SU-DHL-6 (cell line): ENCODE data around the gene GAD2.

Experiments used
- H2AFZ ChIP-seq: fragments of 200-600 bp; sonication (generic); 2 replicates; pipeline ENCODE4 v1.6.1; 2014; ENCODE audit warnings: low read depth, mild to moderate bottlenecking, moderate library complexity, mixed read lengths, antibody characterized with exemption, low read length; ENCODE audit not compliant: severe bottlenecking
- H3F3A ChIP-seq: fragments of 200-600 bp; shearing (Covaris generic); 2 replicates; pipeline ENCODE4 v1.6.0; 2016; ENCODE audit warnings: antibody characterized with exemption, mild to moderate bottlenecking; ENCODE audit not compliant: insufficient read depth
- H3K27ac ChIP-seq: fragments of 200-600 bp; sonication (generic); 2 replicates; pipeline ENCODE4 v1.5.1; 2016; ENCODE audit warnings: low read depth, mild to moderate bottlenecking, low read length, moderate library complexity, mixed read lengths
- H3K27me3 ChIP-seq: fragments of 200-600 bp; sonication (generic), shearing (Covaris generic); 2 replicates; pipeline ENCODE4 v1.6.0; 2014; ENCODE audit warnings: mild to moderate bottlenecking, low read length
- H3K36me3 ChIP-seq: fragments of 200-600 bp; sonication (generic); 2 replicates; pipeline ENCODE4 v1.6.1; 2014; ENCODE audit warnings: mild to moderate bottlenecking, low read length, mixed read lengths
- H3K4me2 ChIP-seq: fragments of 300-600, 200-600 bp; shearing (Covaris generic), sonication (generic); 2 replicates; pipeline ENCODE4 v1.6.0; 2014; ENCODE audit warnings: low read length, low read depth, mild to moderate bottlenecking; ENCODE audit not compliant: poor library complexity, severe bottlenecking
- H3K4me3 ChIP-seq: fragments of 200-600 bp; sonication (generic); 2 replicates; pipeline ENCODE4 v1.5.1; 2014; ENCODE audit warnings: antibody characterized with exemption, low read length, mild to moderate bottlenecking, mixed read lengths; ENCODE audit not compliant: insufficient read depth, poor library complexity, severe bottlenecking
- H3K79me2 ChIP-seq: fragments of 200-600 bp; sonication (generic); 2 replicates; pipeline ENCODE4 v1.6.1; 2014; ENCODE audit warnings: mild to moderate bottlenecking, low read length, moderate library complexity; ENCODE audit not compliant: insufficient read depth
- H3K9ac ChIP-seq: fragments of 200-600 bp; sonication (generic); 2 replicates; pipeline ENCODE4 v1.7.0; 2014; ENCODE audit warnings: mild to moderate bottlenecking, low read length
- H3K9me2 ChIP-seq: fragments of 200-600 bp; sonication (generic); replicated peaks from 2 replicates; pipeline ENCODE4 v1.6.1; 2014; ENCODE audit warnings: low read length; ENCODE audit not compliant: insufficient read depth
- H3K9me3 ChIP-seq: fragments of 200-600 bp; sonication (generic); 2 replicates; pipeline ENCODE4 v1.6.1; 2014; ENCODE audit warnings: low read length, mixed read lengths; ENCODE audit not compliant: insufficient read depth
- H4K20me1 ChIP-seq: fragments of 200-600 bp; sonication (generic); 2 replicates; pipeline ENCODE4 v1.6.1; 2014; ENCODE audit warnings: low read depth, mild to moderate bottlenecking, antibody characterized with exemption, low read length, moderate library complexity, mixed read lengths
- EZH2phosphoT487 ChIP-seq: fragments of 200-600 bp; sonication (generic), shearing (Covaris generic); conservative IDR thresholded peaks from 2 replicates; pipeline ENCODE4 v1.6.1; 2018; ENCODE audit warnings: mild to moderate bottlenecking, antibody characterized with exemption, low read length, moderate library complexity, mixed read lengths
- TF ChIP-seq, protein P1 (sequence below): fragments of 200-600 bp; sonication (generic); IDR thresholded peaks from one replicate; pipeline ENCODE4 v1.5.1; 2017; ENCODE audit warnings: antibody characterized with exemption, mild to moderate bottlenecking, low read length, moderate library complexity; ENCODE audit not compliant: insufficient read depth, poor library complexity, severe bottlenecking

GAD2 gene

GRCh38 chr10:26232174-26232573 lies 15.6 kb downstream of the GAD2 start:
- no peaks in the 10 kb centered on the region for H3K27me3 ChIP-seq
- H3K79me2 ChIP-seq = no peaks in the 10 kb centered on the region
- H3K27ac ChIP-seq = no peak overlapping the region
- no peak overlapping the region for H3K4me3 ChIP-seq
- no peaks in the 10 kb centered on the region for H3F3A ChIP-seq
- no peaks in the 10 kb centered on the region for H3K36me3 ChIP-seq
- H3K9ac ChIP-seq = no peak overlapping the region
- H3K9me2 ChIP-seq = no peaks in the 10 kb centered on the region
- H2AFZ ChIP-seq = no peak overlapping the region
- TF ChIP-seq EZH2phosphoT487 = no peak
- TF ChIP-seq, protein P1, sequence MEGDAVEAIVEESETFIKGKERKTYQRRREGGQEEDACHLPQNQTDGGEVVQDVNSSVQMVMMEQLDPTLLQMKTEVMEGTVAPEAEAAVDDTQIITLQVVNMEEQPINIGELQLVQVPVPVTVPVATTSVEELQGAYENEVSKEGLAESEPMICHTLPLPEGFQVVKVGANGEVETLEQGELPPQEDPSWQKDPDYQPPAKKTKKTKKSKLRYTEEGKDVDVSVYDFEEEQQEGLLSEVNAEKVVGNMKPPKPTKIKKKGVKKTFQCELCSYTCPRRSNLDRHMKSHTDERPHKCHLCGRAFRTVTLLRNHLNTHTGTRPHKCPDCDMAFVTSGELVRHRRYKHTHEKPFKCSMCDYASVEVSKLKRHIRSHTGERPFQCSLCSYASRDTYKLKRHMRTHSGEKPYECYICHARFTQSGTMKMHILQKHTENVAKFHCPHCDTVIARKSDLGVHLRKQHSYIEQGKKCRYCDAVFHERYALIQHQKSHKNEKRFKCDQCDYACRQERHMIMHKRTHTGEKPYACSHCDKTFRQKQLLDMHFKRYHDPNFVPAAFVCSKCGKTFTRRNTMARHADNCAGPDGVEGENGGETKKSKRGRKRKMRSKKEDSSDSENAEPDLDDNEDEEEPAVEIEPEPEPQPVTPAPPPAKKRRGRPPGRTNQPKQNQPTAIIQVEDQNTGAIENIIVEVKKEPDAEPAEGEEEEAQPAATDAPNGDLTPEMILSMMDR = no peak
- no peaks in the 10 kb centered on the region for H4K20me1 ChIP-seq
- H3K9me3 ChIP-seq = no peaks in the 10 kb centered on the region
- H3K4me2 ChIP-seq = no peak overlapping the region

DNA sequence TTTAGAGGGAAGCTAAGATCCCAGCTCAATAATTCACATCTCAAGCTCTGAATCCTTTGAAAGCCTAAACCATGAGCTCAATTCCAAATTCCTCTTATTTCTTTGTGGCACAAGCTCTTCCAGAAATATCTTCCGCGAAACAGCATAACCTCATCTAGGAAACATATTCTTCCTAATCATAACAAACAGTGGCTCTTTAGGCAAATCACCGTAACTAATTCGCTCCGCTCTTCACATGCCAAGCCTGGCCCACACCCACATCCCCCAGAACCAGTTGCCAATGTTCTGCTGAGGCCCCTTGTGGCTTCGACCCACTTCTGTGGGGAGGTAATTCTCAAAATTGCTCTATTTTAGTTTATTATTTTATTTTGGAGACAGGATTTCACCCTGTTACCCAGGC lies 19.2 kb downstream of the GAD2 start:
- Histone ChIP-seq H3K27ac (no peak overlapping the region), H3K4me2 (no peak overlapping the region), H3K36me3 (no peaks in the 10 kb centered on the region), H3K9me3 (no peaks in the 10 kb centered on the region), H2AFZ (no peak overlapping the region), H3K9ac (no peak overlapping the region), H3K27me3 (no peaks in the 10 kb centered on the region), H3K9me2 (no peaks in the 10 kb centered on the region), H4K20me1 (no peaks in the 10 kb centered on the region), H3K4me3 (no peak overlapping the region), H3F3A (no peaks in the 10 kb centered on the region), H3K79me2 (no peaks in the 10 kb centered on the region)
- TF ChIP-seq EZH2phosphoT487 = no peak
- TF ChIP-seq, protein P1 = no peak

DNA sequence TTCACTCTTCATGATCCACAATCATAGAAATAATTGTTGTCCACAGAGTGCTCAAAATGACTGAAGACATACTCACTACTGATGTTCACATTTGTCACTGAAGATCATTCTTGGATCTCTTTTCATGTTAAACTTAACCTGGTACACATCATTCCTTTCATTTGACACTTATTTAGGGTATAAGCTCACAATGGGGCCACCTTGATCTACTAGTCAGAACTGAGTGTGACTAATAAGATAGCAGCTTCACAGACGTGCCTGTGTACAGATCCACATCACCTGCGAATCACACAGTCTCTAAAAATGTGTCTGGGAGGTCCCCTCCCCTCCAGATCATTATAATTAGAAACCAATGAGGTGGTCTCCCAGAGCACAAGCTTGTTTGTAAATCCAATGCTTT lies 21.8 kb downstream of the GAD2 start:
- no peak overlapping the region for H2AFZ ChIP-seq
- no peaks in the 10 kb centered on the region for H3K27me3 ChIP-seq
- TF ChIP-seq, protein P1 = no peak
- TF ChIP-seq EZH2phosphoT487 = no peak
- no peaks in the 10 kb centered on the region for H4K20me1 ChIP-seq
- H3K9ac ChIP-seq = no peak overlapping the region
- no peaks in the 10 kb centered on the region for H3F3A ChIP-seq
- no peaks in the 10 kb centered on the region for H3K9me2 ChIP-seq
- no peak overlapping the region for H3K4me3 ChIP-seq
- H3K79me2 ChIP-seq = no peaks in the 10 kb centered on the region
- no peak overlapping the region for H3K4me2 ChIP-seq
- H3K27ac ChIP-seq = no peak overlapping the region
- H3K36me3 ChIP-seq = no peaks in the 10 kb centered on the region
- H3K9me3 ChIP-seq = no peaks in the 10 kb centered on the region
